GM21526 (cell line): ENCODE measurements around the gene MAB21L3.

ENCODE experiments used
- ATAC-seq: cut with Tn5 transposase; IDR thresholded peaks from one replicate; pipeline ENCODE4 v1.9.1; 2021; ENCODE audit warnings: moderate library complexity; ENCODE audit not compliant: unreplicated experiment, low FRiP score

The MAB21L3 gene

DNA sequence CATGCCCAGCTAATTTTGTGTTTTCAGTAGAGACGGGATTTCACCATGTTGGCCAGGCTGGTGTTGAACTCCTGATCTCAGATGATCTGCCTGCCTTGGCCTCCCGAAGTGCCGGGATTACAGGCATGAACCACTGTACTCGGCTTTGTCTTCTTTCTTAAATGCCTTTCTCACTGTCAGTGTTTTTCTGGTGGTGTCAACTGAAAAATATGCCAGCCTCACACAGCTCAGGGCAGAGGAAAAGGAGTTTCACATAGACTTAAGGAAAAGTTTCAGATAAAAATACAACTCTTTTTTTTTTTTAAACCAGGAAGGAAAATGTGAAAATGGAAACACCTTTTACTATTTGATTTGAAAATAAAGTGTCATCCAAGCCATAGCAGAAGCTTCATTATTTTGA lies 4.6 kb upstream of the MAB21L3 start:
- ATAC-seq = no peak

DNA sequence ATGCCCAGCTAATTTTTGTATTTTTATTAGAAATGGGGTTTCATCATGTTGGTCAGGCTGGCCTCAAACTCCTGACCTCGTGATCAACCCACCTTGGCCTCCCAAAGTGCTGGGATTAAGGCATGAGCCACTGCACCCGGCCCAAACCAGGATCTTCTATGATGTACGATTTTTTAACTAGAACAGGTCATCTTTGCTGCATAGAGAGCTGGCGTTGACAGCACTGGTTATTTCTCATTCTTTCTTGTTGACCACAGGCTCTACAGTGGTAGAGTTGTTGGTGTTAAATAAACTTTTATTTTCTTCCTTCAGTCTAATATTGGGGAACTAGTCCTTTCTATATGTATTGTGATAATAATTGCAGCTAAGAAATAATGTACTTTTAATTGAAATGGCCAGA lies 3.8 kb upstream of the MAB21L3 start:
- ATAC-seq = no peak

DNA sequence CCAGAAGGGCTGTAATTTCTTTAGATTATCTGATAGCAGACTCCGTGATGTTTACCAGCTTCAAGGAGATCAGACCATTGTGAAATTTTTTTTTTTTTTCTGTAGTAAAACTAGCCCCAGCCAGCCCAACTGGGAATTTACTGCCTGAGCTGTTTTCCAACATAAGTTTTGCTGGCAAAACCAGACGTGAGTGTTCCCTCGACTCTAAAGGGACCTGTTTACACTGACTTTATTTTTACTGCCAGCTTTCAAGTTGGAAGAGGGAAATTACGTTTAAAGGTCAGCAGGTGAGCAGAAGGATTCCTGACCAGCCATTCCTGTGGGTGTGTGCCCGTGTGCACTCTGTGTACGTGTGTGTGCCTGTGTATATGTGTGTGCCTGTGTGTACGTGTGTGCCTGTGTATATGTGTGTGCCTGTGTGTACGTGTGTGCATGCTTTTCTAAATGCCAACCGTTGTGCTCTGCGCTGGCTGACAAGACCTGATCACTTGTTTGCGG lies 374 bp downstream of the MAB21L3 start:
- no peak for ATAC-seq

DNA sequence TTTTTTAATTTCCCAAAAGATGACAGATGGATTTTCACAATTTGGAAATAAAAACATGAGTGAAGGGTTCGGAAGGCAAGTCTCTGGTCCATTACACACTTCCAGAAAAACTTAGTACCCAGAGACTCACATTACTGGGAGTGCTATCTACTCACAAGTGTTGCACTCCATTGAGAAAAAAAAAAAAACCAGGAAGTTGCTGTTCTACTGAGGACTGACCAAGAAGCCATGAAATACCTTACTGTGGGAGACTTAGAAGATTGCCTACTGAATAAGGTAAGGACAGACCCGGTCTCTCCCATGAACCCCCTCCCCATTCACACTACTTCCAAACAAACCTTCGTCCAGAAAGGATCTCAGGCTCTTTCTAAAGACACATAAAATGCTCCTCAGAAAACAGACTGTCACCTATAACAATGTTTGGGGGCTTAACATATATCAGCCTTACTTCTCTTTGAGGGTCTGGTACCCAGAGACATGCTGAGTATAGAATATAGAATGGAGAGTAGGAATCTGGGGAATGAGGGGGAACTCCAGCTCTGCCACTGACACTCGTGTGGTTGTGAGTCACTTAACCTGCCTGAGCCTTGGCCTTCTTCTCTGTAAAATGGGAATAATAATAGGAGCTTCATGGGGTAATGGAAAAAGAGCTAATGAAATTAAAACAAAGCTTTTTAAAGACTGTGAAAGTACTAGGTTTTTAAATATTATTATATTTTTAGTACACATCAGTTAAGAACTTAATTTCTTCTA lies 1.4 kb downstream of the MAB21L3 start:
- ATAC-seq = no peak

DNA sequence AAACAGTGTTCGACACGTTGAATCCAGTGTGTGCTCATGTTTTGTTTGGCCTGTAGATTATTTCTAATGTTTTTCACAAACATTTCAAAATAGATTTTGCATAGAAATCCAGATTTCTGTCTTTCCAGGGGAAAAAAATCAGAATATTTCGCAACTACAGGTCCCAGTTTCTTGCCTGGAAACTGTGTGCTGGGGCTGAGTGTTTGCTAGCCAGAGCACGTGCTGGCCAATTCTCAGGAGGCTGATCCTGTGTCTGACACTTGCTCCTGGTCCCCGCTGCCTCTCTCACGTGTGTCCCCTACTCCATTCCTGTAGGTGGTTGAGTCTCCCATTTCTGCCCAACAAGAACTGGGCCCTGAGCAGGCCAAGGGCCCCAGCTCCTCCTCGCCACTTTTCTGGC lies 2.4 kb downstream of the MAB21L3 start:
- no peak for ATAC-seq

DNA sequence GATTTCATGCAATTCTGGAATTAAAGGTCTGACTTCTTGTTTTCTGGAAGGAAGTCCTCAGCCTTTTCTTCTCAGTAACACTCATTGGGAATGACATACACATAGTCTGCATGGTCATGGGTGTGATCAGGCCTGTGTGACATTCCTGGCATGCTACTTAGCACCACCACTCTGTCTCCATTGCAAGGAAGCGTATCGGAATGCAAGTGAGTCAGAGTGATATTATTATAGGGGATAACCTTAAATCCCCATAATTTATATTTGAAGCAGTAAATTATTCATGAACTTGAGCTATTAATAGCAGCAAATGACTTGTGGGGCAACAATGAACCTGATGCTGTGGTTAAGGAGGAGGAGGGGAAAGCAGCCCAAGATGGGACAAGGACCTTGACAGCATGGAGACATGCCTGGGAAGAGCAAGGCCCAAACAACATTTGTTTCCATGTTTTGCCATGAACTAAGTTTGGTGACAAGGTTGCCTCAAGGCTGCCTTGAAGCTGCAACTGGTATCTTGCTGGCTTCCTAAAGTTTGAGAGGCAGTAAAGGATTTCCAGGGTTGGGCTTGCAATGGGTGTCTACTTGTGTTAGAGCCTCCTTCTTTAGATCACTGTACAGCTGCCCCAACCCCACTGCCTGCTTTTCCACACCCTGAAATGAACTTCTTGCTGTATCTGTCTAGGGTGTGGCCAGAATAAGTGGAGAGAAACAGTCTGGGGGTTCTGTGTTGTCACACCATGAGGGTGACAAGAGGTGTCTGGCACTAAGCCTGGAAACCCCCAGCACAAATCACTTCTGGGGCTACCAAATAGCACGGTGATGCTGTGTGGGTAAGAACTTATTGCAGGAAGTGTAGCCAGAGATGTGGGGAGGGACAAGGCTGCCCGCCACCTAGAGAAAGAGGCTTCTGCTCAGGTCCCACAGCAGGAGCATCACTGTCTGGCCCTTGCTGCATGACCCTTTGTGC lies 4.6 kb downstream of the MAB21L3 start:
- no peak for ATAC-seq

DNA sequence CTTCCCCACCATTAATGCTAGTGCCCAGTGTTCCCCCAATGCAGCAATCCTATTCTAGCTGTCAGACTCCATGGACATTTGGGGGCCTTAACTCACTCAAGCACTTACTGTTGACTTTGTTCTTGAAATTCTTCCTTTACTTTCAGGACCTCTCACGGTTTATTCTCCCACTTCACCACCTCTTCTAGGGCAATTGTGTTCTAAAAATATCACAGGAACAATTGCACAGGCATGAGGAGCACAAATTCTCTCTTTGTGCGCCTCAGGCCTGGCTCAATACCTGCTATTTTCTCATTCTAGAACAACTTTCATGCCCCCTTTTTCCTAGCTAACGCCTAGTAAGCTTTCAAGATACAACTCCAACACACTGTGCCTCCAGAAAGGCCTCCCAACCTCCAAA lies 7.3 kb downstream of the MAB21L3 start:
- no peak for ATAC-seq

DNA sequence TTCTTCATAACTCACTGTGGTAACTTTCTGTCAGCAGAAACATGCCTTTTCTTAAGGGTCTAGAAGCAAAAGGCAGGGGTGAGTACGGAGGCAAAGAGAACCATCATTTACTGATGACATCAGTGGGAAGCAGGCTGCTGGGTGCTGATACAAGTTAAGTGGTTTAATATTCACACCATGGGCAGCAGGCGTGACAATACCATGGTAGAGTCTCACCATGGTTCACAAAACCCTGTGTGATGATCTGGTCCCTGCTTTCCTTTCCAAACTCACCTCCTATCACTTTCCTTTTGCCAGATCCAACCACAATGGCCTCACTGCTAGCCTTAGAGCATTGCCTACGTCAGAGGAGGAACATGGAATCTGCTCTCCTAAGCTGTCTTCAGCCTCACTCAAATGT lies 8.7 kb downstream of the MAB21L3 start:
- no peak for ATAC-seq

DNA sequence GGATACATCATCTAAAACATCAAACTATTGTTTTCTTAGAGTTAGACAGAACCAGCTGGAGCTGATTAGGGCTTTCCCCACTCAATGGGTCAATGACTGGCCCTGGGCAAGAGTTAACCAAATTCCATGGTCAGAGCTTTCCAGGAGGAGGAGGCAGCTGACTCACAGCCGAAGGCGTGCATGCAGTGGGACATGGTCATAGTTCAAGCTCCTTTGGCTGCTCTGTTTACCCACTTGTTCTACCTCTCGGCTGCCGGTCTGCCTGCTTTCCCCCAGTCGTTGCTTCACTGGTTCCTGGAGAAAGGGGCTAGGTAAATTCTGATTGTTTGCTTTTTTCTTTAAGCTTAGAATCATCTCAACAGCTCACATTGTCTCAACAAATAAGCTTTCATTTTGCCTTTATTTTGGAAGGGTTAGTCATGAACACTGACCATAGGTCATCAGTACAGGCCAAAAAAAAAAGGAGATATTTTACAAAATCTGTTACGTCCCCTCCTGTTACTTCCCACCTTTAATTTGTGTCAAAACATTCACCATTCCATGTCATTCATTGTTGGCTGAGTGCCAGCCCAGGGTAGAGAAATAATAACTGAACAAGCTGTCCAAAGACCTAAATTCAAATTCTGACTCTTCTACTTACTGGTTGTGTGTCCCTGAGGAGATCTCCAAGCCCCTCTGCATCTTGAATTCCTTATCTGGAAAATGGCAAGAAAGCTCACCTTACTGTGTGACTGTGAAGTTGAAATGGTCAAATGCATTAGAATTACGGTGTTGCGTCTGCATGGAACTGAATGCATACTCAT lies 12.0 kb downstream of the MAB21L3 start:
- no peak for ATAC-seq

DNA sequence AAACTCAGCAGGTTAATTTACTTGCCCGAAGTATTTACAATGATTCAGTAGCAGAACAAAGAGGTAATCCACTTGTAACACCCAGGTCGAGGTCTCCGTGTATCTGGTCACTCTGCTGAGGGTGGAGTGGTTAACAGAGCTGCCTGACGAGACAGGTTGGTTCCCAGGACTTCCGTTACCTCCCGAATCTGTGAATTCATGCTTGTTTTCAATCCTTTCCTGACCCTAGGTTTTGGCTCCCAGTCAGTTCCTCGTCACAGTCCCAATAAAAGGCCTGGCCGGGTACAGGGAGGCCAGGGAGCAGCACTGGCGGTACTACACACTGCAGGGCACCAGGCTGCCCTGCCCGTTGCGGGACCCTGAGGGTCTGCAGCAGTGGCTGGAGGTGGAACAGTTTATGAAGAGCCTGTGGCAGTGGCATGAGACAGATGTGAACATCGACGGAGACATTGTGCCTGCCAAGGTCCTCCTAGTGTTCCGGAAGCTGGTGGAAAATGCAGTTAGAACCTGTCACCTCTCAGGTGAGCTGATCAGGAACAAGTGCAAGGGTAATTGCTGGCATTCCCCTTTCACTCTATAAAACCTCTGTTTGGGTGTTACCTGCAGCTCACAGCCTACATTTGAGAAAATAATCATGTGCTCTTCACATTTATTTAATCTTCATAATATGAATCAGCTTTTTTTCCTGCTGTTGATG lies 12.8 kb downstream of the MAB21L3 start:
- ATAC-seq = no peak

DNA sequence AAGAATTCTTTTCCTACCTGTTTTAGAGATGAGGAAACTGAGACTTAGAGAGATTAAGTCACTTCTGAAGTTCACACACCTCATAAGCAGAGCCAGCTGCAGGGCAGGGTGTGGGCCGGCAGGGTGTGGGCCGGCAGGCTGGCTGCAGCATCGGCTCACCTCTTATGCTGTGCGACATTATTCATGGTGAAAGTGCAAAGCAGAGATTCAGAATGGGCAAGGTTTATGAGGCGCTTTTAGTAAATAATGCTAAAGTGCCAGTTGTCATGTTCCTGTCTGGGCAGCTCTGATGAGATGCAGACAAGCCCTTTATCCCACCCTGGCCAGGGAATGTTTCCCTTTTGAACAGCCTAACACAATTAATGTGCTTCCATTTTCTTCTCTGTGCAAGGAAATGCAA lies 14.6 kb downstream of the MAB21L3 start:
- no peak for ATAC-seq

DNA sequence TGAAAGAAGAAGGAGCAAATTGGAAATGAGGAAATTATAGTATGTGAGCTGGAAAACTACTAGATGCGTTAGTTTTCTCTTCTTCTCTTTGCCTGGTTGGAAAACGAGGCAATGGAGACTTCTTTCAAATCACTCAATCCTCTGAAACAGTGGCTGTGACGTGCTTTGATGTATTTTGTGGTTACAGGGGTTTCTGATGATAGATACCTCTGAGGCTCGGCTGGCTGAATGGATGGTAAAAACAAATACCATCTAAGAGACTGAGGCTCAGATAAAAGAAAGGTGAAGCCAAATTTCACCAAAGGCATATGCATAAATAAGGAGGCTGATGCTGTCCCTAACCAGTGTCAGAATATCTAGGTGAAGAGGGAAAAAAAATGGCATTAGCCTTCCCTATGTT lies 15.1 kb downstream of the MAB21L3 start:
- no peak for ATAC-seq

DNA sequence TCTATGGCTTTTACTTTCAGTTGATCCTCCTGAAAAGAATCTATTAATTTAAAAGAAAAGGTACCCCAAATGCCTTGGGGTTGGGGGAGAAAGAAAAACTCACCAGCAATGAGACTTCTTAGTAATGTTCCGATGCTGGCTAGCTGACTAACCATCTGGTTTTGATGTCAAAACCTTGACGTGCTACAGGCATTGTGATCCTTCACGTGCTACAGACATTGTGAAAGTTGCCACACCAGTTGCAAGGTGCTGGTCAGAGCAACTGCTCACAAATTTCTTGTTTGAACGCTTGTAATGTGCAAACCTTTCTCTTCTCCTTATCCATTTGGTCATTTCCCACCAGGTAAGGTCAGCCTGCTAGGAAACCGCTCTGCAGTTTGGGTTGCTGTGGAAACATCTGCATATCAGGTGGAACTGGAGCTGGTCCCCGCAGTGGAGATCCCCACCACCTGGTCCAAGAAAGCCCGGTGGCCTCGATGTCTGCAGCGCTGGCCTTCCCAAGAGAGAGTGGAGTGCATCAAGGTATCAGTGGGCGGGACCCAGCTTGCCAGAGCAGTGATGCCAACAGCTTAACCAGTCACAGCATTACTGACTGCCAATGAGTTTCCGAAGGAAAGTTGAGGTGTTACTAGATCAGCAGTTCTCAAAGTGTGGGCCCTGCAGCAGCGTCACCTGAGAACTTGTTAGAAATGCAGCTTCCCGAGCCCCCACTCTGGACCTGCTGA lies 16.1 kb downstream of the MAB21L3 start:
- no peak for ATAC-seq

DNA sequence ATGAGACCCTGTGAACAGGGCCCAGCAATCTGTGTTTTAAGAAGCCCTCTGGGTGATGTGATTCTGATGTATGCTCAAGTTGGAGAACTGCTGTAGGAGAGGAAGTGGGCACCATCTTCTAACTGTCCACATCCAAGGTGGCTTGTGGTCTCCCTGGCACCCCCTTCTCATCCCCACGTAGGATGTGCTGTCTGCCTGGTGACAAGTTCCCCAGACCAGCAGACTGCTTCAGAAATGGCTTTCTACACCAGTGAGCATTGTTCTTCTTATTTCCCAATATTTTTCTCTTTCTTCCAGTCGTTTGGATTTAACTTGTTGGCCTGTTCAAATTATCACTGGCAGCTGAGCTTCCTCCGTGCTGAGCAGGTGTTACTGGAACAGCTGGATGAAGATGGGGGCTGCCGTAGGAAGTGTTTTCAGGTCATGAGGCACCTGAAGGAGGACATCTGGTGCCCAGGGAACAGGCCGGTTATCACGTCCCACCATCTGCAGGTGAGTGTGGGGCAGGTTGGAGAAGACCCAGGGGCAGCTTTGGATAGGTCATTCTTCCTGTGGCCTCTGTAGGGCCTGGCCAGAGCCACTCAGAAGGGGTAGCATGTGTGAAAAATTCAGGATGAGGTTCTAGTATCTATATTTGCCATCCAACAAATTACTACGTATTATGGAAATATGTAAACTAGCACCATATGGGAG lies 16.8 kb downstream of the MAB21L3 start:
- no peak for ATAC-seq

DNA sequence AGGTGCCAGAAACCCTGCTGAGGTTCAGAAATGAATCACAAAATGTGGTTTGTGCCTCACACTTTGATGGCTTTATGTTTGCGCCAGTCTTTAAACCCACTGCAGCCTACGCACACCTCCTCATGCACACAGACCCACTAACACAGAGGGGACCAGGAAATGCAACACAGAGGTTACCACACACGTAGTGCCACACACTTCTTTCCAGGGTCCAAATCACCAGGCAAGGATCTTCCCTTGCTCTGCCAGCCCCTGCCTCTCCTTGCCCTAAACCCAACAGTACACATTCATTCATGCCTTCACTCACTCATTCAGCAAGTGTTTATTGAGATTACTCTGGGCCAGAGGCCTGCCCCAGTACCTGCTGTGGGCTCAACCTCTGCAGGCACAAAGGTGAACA lies 17.5 kb downstream of the MAB21L3 start:
- ATAC-seq = no peak

DNA sequence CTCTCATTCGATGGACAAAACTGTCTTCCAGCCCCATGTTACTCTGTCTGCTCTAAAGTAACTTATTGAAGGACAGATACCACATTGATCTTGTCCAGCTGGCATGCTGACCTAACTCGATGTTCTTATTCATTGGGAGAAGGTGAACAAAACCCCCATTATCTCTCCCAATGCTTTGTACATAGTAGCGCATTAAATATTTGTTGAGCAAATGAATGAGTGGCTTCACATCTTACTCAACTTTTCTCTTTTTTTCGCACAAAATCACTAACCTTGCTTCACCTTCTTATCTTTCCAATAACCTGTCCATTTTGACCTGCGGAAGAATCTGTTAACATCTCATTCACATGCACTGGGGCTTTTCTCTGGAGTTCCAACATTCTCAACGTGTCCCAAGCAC lies 18.3 kb downstream of the MAB21L3 start:
- ATAC-seq = no peak

DNA sequence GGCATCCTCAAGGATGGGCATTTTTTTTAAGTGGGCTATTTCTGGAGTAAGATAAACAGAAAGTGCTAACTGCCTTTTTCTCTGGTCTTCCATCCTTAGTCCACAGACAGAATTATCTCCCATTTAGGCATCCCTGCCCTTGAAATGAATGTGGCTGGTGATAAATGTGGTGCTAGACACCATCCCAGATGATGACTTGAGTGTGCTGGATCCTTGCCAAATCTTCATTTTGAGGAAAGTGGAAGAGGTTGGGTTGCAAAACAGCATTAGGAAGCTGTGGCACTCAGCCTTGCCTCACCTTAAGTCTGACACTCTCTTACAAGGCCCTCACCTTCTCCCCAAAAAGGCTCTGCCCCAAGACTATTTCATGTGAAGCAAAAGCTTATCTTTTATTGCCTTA lies 19.2 kb downstream of the MAB21L3 start:
- no peak for ATAC-seq

DNA sequence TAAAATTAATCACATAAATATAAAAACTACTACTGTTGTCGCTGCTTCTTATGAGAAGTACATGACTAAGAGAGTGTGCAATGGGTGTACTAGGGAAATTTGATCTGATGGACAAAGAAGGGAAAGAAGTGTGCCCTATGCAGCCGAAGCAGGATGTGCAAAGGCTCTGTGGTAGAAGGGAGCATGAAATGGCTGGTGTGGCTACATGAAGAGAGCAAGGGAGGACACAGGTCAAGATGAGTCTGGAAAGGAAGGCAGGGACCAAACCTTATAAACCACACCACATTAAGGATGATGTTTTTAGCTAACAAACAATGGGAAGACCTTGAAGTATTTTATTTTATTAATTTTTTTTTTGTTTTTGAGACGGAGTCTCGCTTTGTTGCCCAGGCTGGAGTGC lies 20.0 kb downstream of the MAB21L3 start:
- ATAC-seq = no peak
